Nephron progenitor cell (in vitro differentiated cells): ENCODE measurements around the gene HLCS.

Experiments used
- DNase-seq: peaks from one replicate; pipeline ENCODE4 v3.0.0; 2021
- H3K27ac Mint-ChIP-seq: 2 replicates; pipeline ENCODE4 v1.8.0; 2021; ENCODE audit warnings: mild to moderate bottlenecking, moderate library complexity, mixed read lengths
- H3K27me3 Mint-ChIP-seq: 2 replicates; pipeline ENCODE4 v1.8.0; 2021; ENCODE audit warnings: mild to moderate bottlenecking, low read depth, mixed read lengths; ENCODE audit not compliant: poor library complexity
- H3K36me3 Mint-ChIP-seq: 2 replicates; pipeline ENCODE4 v1.8.0; 2021; ENCODE audit warnings: low read depth, mixed read lengths
- H3K4me1 Mint-ChIP-seq: 2 replicates; pipeline ENCODE4 v1.8.0; 2021; ENCODE audit warnings: mixed read lengths
- H3K4me3 Mint-ChIP-seq: 2 replicates; pipeline ENCODE4 v1.8.0; 2021; ENCODE audit warnings: mild to moderate bottlenecking, moderate library complexity, mixed read lengths
- H3K9me3 Mint-ChIP-seq: 2 replicates; pipeline ENCODE4 v1.8.0; 2021; ENCODE audit warnings: mild to moderate bottlenecking, moderate library complexity, mixed read lengths
- CTCF ChIP-seq: fragments of 200-600 bp; sonication (generic); IDR thresholded peaks from 2 replicates; pipeline ENCODE4 v1.5.0; 2021; ENCODE audit warnings: antibody characterized with exemption

Gene HLCS

GRCh38 chr21:36754241-36754898 lies 212.1 kb downstream of the HLCS start:
- Mint-ChIP-seq H3K36me3 (peaks cover 23% of the 10 kb centered on the region), H3K9me3 (no peaks in the 10 kb centered on the region), H3K27me3 (peaks cover 8% of the 10 kb centered on the region), H3K4me3 (no peak overlapping the region), H3K27ac (no peak overlapping the region), H3K4me1 (peaks cover 74% of the 10 kb centered on the region)
- no peak for TF ChIP-seq CTCF
- no peak for DNase-seq

- Mint-ChIP-seq H3K27ac (peak overlapping the region; percentile 36), H3K4me1 (peaks cover 76% of the 10 kb centered on the region)
Measured at GRCh38 chr21:36753556-36753955, 212.9 kb downstream of the HLCS start.

GRCh38 chr21:36751383-36751782 lies 215.1 kb downstream of the HLCS start:
- H3K9me3 Mint-ChIP-seq: no peaks in the 10 kb centered on the region
- H3K27me3 Mint-ChIP-seq: peaks cover 31% of the 10 kb centered on the region
- peaks cover 73% of the 10 kb centered on the region for H3K4me1 Mint-ChIP-seq
- H3K36me3 Mint-ChIP-seq: peaks cover 19% of the 10 kb centered on the region
- peak overlapping the region; percentile 51 for H3K27ac Mint-ChIP-seq
- no peak for DNase-seq
- TF ChIP-seq CTCF: no peak
- no peak overlapping the region for H3K4me3 Mint-ChIP-seq

More at GRCh38 chr21:36753556-36753955, 212.9 kb downstream of the HLCS start:
- Mint-ChIP-seq H3K36me3 (peaks cover 23% of the 10 kb centered on the region), H3K27me3 (peaks cover 16% of the 10 kb centered on the region), H3K9me3 (no peaks in the 10 kb centered on the region), H3K4me3 (no peak overlapping the region)
- DNase-seq: no peak
- TF ChIP-seq CTCF: no peak

- Mint-ChIP-seq H3K9me3 (no peaks in the 10 kb centered on the region), H3K4me3 (peak overlapping the region; percentile 7), H3K27me3 (peaks cover 35% of the 10 kb centered on the region), H3K27ac (peak overlapping the region; percentile 96), H3K4me1 (peaks cover 67% of the 10 kb centered on the region), H3K36me3 (peaks cover 15% of the 10 kb centered on the region)
- DNase-seq: no peak
- no peak for TF ChIP-seq CTCF
Measured at GRCh38 chr21:36750576-36750959, 215.9 kb downstream of the HLCS start.

GRCh38 chr21:36749935-36750575 lies 216.4 kb downstream of the HLCS start:
- TF ChIP-seq CTCF: no peak
- Mint-ChIP-seq H3K36me3 (peaks cover 10% of the 10 kb centered on the region), H3K27ac (peak overlapping the region; percentile 96), H3K27me3 (peaks cover 40% of the 10 kb centered on the region), H3K4me3 (peak overlapping the region; percentile 64), H3K4me1 (peaks cover 68% of the 10 kb centered on the region), H3K9me3 (no peaks in the 10 kb centered on the region)
- DNase-seq: peak; percentile 40
